ENCODE results near the gene ETHE1.

DNA sequence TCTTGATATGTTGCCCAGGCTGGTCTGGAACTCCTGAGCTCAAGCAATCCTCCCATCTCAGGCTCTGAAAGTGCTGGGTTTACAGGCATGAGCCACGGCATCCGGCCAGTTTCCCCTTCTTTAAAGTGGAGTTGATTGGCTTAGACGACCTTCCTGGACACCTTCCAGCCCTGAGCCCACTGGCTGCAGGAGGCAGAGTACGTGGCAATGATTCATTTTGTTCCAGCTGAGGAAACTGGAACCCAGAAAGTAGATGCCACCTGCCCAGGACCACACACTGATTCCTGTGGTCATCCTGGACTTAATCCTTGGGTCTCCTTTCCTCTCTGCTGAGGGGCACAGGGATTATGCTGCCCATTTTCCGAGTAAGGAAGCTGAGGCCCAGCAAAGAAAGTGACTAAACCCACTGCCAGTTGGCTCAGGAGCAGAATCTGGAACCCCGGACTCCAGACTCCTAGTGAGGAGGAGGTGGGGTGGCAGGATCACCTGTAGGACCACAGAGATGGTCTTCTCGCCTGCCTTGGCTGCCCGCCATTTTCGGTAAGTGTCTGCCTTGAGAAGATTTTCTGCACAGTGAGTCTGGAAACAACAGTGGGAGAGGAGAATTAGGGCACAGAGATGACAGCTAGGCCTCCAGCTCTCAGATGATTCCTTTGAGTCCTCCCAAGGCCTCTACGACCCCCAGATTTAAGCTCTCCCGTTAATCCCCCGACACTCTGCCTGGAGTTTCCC, 47.6 kb upstream of the ETHE1 start:
- TF ChIP-seq POLR2AphosphoS5 (IDR thresholded peaks at IDR 0.05; ENCODE audit: borderline replicate concordance, low read depth, low read length) (no peak), FOXP2 (optimal IDR thresholded peaks at IDR 0.05; ENCODE audit: control extremely low read depth, extremely low read length, insufficient read depth) (no peak)

All from SK-N-MC (cell line).